OCI-LY7 (cell line): Measurements from ENCODE around the gene MDGA2.

Experiments used
- CTCF ChIP-seq: fragments of 200-600 bp; sonication (generic); conservative IDR thresholded peaks from 2 replicates; pipeline ENCODE4 v1.5.1; 2014; ENCODE audit warnings: mild to moderate bottlenecking, antibody characterized with exemption, low read length, moderate library complexity, mixed read lengths
- EZH2phosphoT487 ChIP-seq: fragments of 200-600 bp; sonication (generic); IDR thresholded peaks from 2 replicates; pipeline ENCODE4 v1.6.1; 2018; ENCODE audit warnings: low read depth, borderline replicate concordance, mild to moderate bottlenecking, mixed run types, antibody characterized with exemption, low read length, moderate library complexity, mixed read lengths

- TF ChIP-seq CTCF (no peak), EZH2phosphoT487 (no peak)
Observed at GRCh38 chr14:47332106-47332505, 343.3 kb downstream of the MDGA2 start.
